NCI-H2029 treated with DMSO at 0.1 percent for 48 hours (cell line): ENCODE measurements around the gene RBBP4.
"Not testable (repeated sequence)": the region's sequence is repeated elsewhere in the genome, so short reads cannot be mapped to it uniquely, and the experiment has no call there.

Source experiments
- DNase-seq: peaks from one replicate; lab custom pipeline; 2025; lab: John Stamatoyannopoulos, UW

Gene RBBP4

DNA sequence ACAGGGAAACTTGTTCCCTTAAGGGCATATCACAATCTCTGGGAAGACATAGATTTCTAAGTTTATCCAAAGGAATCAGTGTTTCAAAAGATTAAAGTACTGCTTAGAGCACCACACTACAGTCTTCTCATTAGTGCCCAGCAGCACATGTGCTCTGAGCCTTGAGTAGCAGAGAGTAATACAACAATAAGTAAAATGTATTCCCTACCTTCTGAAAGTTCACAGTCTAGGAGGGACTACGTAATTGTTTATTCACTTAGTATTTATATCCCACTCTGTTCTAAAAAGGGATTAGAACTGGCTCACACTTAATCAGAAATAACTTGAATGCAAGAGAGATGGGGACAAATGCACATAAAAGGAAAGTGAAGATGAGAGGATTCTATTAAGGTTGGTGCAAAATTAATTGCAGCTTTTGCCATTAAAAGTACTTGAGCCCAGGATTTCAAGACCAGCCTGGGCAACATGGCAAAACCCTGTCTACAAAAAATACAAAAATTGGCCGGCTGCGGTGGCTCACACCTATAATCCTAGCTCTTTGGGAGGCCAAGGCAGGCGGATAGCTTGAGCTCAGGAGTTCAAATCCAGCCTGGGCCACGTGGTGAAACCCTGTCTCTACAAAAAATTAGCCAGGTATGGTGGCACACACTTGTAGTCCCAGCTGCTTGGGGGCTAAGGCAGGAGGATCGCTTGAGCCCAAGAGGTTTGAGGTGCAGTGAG is 42.6 kb downstream of the RBBP4 start:
- no peak for DNase-seq

DNA sequence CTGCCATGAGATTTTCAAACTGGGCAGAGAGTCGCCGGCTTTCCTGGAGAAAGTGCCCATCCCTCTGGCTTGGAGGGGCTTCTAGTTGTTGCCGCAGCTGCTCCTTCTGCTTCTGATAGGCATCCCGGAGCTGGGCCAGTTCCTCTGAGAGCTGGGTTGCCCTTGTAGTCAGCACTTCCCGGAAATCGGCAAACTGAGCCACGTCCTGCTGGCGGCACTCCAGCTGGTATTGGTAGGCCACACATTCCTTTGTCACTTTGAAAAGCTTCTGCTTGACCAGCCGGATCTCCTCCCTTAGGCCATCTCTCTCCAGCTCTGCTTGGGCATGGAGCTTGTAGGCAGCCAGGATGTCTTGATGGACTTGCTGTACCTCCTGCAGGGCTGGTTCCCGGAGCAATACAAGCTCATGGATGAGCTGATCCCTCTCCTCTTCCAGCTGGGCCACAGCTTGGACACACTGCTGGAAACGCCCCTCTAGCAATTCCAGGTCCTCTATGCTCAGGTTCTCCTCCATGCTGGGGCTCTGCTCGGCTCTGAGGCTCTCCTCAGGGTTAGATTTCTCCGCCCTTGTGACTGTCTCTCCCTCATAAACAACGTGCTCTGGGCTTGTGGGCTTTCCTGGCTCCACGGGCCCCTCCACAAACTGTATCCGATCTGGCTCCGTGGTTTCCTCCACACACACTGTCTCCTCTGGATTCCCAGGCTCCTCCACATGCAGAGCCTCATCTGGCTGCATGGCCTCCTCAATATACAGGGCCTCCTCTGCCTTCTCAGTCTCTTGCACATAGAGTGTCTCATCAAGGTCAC is 44.3 kb downstream of the RBBP4 start:
- DNase-seq, result no peak

DNA sequence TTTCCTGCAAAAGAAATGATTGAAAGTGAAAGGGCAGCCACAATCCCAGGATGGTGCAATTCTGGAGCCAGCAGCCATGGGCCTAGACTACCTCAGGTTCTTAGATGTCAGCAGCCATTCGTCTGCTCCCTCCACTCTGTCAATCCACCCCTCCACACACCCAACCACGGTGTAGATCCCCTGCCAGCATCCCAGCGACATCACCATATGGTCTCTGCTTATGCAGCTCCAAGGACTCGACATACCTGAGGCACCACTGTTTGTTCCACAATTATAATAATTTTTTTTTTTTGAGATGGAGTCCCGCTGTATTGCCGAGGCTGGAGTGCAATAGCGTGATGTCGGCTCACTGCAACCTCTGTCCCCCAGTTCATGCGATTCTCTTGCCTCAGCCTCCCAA is 45.0 kb downstream of the RBBP4 start:
- no peak for DNase-seq

DNA sequence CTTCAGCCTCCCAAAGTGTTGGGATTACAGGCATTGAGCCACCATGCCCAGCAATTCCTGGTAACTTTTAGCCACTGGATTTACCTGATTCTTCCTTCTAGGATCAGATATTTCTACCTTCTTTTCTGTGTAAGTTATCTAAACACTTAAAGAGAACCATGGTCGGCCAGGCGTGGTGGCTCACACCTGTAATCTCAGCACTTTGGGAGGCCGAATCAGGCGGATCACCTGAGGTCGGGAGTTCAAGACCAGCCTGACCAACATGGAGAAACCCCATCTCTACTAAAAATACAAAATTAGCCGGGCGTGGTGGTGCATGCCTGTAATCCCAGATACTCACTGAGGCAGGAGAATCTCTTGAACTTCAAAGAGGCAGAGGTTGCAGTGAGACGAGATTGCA is 46.0 kb downstream of the RBBP4 start:
- DNase-seq, result not testable (repeated sequence)

DNA sequence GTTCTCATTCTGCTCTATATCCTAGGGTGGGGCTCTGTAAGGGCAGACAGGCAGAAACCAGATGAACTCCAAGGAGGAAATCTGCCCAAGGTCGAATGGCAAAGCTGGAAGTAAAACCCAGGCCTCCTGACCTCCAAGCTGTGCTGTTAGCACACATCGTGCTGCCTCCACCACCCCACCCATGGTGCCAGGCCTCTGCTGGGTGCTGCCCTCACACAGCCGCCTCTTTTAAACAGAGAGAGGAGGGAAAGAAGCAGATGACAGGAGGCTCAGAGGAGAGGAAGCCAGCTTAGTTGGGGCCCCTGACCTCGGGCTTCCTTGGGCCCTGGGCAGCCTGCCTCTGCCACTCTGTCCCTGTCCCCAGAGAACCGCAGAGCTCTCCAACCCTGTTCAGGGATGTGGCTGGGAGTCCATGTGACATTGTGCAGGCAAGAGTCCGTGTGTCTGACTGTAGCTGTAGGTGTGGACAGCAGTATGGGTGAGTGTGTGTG is 50.5 kb downstream of the RBBP4 start:
- DNase-seq, result no peak

DNA sequence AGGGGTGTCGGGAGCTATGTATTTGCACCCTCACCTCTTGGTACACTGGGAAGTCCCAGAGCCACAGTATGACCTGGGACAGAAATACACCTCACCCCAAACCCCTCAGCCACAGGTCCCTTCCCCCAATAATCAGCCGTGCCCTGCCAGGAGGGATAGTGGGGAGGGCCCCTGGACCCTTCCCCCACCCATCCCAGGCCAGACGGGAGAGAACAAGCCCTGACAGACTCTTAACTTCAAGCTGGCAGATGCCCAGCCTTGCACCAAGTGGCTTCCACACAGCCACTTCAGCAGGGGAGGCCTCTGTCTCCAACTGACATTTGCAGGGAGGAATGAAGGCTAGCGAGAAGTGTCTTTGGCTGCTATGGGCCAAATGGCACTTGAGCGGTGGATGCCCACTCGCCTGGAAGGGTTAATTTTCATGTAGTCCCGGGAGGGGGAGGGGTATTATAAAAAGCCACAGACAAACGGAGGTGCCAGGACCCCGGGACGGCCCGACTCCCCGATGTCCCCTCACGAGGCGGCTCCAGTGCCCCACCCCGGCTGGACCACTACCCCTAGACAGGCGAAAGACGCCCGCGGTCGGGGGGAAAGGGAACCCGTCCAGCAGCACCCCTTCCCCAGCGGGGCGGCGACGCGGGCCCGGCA is 51.1 kb downstream of the RBBP4 start:
- peak; percentile 36 for DNase-seq

DNA sequence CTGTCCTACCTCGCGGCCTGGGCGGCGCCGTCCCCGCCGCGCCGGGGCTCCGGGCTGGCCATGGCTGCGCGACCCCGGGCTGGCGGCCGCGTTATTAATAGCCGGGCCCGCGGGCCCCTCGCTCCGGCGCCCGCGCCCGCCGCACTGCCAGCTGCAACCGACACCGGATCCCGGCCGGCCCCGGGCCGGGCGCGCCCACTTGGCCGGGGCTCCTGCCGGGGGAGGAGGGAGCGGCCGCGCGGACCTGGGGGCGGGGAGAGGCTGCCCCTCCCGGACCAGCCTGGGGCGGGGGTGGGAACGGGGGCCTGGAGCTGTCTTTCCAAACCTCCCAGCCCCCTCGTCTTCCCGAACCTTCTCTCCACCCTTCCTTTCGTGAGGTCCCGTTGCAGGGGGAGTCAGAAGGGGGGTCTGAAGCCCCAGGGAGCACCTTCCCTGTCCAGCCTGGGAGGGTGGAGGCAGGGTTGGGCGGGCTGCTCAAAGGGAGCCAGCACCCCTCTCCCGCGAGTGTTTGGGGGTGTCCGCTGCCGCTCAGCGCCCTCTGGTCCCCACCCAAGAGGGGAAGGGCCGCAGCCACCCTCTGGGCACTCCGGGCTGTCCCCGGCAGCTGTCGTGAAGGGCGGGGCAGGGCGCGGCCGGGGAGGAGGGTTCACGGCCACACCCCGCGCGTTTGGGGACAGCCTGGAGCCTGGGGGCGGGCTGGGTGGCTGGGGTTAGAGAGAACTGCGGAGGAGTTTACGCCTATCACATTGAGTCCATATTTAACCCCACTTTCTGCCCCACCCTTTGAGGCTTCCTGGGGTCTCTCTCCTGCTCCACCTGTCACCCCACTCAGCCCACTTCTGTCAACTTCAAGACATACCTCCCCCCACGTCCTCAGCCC is 51.8 kb downstream of the RBBP4 start, which contains the start of gene SYNC:
TSS of gene SYNC (minus strand) at position 172 of the 880 bp plus-strand sequence. CDS start at position 62, 110 bp downstream.
- DNase-seq, result no peak

DNA sequence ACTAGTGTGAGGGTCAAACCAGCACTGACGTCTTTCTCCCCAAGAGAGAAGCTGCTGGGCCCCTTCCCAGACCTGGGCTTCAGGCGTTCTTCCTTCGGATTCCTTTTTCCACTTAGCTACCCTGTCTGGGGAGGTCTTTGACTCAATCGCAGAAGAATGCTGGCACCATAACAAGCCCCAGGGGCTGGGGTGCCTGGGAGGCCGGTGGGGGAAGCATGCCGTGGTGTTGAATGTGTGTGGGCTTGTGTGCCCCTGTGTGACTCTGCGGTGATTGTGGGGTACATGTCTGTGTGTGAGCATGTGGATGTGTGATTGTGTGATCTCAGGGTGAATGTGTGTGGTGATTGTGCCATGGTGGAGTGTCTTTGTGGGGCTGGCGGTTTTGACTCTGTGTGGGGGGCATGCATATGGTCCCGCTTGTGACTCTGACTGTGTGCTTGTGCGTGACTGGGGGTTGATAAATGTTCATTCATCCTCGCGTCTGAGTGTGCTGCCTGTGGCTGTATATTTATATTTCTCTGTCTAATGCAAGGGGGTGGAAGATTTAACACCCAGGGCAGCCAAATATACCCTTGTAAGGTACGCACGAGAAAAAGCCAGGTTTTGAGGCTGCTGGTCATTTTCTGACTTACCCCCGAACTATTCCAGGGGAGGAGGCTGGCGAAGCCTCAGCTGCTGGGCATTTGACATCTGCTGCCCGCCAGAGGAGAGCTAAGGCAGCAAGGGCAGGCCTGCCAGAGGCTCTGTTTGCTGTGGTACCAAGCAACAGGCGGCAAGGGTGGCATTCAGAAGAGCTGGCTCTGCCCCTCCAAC is 52.7 kb downstream of the RBBP4 start:
- DNase-seq, result no peak

DNA sequence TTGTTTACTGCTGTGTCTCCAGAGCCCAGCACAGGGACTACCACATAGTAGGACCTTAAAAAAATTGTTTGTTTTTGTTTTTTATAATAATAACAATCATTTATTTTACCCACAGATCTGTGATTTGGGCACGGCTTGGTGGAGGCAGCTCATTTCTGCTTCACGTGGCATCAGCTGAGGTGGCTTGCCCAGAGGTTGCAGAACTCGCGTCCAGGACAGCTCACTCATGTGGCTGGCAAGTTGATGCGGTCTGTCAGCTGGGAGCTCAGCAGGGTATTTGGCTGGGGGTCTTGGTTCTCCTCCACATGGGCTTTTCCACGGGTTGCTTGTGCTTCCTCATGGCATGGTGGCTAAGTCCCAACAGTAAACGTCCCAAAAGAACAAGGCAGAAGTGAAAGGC is 54.5 kb downstream of the RBBP4 start:
- no peak for DNase-seq

DNA sequence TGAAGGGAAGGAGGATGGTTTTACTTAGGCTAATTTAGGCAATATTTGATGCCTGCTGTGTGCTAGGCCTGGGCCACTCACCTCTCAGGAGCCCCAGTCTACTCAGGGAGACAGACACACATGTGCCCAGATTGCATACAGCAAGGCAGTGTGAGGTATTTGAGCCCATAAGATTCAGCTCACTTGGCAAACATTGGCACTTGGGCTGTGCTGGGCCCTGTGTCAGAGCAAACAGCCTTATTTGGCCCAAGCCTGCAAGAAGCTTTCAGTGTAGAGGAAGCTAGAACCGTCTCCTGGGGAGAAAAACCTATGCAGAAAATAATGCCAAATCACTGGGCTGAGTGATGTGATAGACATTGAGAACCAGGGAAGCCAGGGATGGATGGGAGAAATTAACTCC is 55.5 kb downstream of the RBBP4 start:
- no peak for DNase-seq

DNA sequence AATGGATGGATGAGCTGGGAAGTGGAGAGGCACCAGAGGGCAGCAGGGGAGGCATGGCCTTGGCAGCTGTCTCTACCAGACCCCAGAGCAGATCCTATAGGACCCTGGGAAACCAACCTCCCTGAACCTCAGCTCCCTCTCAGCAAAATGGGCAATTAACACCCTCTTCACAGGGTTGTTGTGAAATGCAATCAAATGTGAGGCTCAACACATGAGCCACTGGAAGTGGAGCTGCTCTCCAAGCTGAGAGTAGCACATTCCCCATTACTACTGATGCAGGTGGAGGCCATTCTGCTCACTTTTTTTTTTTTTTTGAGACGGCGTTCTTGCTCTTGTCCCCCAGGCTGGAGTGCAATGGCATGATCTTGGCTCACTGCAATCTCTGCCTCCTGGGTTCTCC is 58.1 kb downstream of the RBBP4 start:
- DNase-seq, result no peak

DNA sequence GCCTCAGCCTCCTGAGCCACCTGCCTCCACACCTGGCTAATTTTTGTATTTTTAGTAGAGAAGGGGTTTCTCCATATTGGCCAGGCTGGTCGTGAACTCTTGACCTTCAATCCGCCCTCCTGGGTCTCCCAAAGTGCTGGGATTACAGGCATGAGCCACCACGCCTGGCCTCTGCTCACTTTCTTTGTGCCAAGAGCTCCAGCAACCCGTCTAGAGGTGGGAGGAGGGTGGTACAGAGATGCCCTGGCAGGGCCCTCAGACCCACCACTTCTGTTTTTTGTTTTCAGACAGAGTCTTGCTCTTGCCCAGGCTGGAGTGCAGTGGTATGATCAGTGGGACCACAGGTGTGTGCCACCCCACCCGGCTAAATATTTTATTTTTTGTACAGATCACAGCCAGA is 58.5 kb downstream of the RBBP4 start:
- no peak for DNase-seq

DNA sequence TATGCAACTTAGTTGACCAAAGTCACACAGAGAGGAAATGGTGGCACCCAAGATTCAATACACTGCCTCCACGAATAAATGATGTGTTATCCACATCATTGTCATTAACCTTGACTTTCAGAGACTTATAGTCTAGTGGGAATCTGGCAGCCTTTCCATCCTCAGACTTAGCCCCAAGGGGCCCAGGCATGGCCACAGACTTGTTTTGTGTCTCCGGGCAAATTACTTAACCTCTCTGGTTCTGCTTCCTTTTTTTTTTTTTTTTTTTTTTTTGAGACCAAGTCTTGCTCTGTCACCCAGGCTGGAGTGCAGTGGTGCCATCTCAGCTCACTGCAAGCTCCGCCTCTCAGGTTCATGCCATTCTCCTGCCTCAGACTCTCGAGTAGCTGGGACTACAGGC is 60.2 kb downstream of the RBBP4 start:
- not testable (repeated sequence) for DNase-seq

DNA sequence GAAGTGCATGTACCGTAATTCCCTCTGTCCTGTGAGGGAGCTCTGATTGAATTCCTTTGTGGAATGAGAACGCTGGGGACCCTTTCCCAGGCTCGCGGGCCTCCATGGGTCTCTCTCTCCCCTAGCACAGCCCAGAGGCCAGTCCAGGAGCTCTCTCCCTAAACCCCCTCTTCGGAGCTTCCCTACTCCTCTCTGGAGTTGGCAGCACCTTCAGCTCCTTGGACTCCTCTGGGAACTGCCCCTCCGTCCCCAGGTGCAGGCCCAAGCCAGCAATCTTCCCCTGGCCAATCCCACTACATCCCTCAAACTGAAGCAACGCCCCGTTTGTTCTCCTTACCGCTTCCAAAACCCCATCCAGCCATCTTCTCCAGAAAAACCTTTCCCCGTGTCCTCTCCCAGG is 62.1 kb downstream of the RBBP4 start:
- DNase-seq, result no peak

DNA sequence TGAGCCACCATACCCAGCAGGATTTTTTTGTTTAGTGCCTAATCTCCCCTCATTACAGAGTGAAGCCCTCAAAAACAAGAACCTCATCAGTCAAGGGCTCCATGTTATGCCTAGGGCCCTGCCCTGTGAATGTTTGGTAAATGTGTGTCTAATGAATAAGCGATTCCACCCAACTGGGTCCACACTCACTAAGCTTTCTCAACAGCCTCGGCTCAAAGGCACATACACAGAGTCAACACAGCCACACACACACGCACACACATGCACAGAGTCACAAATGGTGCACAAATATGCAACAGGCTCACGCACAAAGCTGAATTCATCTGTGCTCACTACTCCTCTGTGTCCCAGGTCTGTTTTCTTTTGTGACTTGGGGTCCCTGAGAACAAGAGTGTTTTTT is 63.3 kb downstream of the RBBP4 start:
- DNase-seq, result no peak

DNA sequence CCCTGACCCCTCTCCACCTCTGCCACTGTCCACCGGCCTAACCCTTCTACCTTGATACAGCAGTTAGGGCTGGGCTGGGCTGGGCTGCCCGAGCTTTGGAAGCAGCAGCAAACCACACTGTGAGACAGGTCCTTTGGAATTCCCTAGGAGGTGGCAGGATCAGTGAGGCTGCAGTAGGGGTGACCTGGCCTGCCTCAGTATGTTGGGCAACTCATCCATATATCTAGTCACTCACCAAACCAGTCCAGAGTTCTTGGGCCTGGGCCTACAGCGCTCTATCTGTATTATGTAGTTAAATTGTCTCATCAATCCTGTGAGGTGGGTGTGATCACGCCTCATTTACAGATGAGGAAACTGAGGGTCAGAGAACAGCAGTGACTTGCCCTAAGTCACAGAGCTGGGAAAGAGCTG is 64.9 kb downstream of the RBBP4 start:
- DNase-seq, result no peak

DNA sequence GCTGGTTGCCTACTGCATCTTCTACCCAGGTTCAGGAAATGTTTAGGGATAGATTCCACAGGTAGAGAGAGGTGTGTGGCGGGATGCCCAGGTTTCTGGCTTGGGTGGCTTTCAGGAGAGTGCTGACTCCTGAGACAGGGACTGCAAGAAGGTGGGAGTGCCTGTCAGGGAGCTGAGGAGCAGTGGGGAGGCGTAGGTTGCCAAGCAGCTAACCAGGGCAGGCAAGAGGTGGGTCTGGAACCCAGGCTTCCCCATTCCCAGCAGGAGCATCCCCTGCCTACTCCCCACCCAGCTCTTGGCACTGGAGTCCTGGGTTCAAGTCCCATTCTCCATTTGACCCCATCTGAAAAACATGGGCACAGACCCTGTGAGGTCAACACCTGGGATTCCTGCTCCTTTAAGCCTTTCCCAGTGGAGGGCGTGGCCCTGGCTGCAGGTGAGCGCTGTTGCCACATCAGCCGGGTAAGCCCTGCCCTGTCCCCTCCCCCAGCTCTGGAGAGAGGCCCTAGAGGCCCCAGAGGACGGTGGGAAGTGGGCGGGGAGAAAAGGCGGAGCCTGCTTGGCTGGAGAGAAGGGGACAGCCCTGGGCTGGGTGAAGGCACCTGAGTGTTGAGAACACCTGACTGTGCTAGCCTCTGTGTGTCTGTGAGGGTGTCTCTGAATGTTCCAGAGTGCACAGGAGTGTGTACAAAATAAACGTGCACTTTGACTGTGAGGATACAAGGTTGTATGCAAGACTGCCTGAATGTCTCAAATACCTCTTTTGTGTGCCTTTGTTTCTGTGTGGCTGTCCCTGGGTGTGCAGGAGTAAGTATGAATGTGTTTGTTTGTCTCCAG is 65.5 kb downstream of the RBBP4 start:
- peak; percentile 86 for DNase-seq

DNA sequence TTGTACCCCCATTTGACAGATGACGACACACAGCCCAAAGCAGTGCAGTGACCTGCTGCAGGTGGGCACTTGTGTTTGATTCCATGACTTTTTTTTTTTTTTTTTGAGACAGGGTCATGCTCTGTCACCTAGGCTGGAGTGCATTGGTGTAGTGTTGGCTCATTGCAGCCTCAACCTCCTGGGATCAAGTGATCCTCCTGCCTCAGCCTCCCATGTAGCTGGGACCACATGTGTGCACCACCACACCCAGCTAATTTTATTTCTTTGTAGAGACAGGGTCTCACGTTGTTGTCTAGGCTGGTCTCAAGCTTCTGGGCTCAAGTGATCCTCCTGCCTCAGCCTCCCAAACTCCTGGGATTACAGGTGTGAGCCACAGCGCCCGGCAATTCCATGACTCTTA is 66.5 kb downstream of the RBBP4 start:
- DNase-seq, result no peak

DNA sequence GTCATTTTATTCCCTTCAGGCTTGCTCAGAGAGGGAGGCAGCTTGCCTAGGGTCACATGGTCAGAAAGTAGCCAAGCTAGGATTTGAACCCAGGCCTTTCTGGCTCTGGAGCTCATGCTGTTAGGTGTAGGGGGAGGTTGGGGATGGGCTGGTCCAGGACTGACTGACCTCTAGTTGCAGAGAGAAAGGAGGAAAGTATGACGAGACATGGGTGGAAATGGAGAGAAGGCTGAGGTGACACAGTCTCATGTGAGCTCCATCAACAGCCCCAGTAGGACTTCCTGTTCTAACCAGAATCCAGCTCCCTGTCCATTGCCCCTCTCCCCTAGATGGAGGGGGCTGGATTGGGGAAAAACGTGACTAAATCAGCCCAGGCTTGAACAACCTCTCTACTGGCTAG is 67.0 kb downstream of the RBBP4 start:
- no peak for DNase-seq

DNA sequence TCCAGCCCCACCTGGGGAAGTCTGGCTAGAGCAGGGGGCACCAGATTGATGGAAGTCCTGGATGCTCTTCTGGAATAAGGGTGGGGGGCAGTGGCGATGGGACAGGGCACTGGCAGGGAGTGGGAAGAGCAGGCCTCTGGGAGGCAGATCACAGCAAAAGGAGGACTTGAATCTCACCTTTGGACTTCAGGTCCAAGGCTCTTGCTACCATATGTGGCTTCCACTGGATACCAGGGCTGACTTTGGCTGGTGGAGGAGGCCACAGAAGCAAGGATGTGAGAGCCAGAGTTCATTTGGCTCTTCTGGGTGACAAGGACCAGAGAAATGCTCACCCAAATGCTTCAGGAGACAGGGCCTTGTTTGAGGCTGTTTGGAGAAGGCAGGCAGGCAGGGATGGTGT is 67.5 kb downstream of the RBBP4 start:
- DNase-seq, result no peak
